Measurements from ENCODE around the gene CPNE2.

The CPNE2 gene

DNA sequence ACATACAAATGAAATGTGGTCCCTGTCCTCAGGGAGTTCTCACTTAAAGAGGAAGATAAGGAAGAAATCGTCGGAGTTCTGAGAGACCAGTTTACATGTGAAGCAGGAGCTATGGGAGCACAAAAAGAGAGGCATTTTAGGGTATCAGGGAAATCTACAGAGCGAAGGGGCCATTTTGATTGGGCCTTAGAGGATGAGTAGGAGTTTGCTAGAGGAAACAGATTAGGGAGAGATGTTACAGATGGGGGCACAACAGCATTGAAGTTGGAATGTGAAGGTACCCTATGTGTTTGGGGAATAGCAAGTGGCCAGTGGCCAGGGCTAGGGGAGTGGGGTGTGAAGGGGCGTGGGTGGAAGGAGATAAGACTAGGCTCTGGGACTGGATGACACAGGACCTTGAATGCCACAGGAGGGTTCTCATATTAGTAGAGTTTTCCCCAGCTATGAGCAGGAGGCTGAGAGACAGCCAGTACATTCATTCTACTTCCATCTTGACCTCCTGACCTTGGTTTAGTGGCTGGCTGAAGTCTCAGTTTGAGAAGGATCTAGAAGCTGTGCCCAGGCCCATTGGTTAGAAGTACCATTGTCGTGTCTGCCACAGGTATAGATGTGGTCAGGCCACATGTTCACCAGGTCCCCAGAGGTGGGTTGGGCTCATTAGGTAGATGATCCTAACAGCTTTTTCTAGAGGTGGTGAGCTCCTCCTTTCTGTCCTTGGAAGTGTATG is 34.8 kb downstream of the CPNE2 start:
- no peak for DNase-seq

DNA sequence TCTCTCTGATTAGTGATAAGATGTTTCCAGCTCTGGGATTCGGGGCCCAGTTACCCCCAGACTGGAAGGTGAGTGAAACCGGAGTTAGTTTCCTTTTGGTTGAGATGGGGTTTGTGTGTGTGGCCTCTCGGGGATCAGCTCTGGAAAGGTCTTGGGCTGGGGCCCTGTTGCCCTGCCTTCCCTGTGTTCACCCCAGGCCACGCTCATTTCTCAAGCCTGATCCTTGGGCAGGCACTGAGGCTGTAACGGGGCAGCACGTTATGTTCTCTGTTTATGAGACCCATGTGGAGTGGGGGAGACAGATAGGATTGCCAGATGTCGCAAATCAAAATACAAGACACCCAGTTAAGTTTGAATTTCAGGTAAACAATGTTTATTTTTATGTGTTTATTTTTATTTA is 35.5 kb downstream of the CPNE2 start:
- no peak for DNase-seq

DNA sequence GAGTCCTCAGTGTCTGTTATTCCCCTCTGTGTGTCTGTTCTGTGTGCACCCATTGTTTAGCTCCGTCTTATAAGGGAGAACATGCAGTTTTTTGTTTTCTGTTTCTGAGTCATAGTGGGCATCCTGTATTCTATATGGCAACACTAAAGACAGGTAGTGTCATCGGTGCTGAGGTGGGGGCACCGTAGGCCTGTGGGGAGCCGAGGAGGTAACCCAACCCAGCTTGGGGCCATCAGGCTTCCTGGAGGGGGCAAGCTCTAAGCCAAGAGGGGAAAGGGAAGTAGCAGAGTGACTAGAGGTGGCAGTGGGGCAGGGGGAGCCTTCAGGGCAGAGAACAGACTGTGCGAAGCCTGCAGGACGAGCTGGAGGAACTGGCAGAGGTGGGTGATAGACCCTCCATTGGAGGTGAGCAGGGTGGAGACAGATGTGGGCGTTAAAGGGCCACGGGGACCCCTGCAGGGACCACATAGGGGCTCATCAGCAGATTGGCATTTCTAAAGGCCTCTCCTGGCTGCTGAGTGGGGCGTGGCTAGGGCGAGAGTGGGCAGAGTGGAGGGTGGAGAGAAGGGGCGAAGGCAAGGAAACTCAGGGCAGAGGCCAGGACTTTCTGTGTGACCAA is 36.5 kb downstream of the CPNE2 start:
- no peak for DNase-seq

DNA sequence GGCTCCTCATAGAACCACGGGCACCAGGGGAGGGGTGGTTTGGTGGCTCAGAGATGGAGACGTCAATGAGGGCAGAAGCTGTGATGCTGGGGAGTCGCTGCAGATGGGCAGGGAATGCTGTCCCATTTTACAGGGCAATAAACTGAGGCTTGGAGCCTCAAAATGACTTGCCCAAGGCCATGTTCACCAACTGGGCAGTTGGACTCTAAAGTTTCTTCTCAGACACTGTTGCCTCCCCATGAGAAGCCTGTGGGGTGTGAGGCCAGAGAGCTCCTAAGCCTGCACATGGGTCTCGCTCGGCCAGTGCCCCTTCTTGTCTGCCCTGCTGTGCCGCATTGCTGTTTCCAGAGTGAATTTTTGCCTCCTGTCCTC is 38.6 kb downstream of the CPNE2 start:
- no peak for DNase-seq

DNA sequence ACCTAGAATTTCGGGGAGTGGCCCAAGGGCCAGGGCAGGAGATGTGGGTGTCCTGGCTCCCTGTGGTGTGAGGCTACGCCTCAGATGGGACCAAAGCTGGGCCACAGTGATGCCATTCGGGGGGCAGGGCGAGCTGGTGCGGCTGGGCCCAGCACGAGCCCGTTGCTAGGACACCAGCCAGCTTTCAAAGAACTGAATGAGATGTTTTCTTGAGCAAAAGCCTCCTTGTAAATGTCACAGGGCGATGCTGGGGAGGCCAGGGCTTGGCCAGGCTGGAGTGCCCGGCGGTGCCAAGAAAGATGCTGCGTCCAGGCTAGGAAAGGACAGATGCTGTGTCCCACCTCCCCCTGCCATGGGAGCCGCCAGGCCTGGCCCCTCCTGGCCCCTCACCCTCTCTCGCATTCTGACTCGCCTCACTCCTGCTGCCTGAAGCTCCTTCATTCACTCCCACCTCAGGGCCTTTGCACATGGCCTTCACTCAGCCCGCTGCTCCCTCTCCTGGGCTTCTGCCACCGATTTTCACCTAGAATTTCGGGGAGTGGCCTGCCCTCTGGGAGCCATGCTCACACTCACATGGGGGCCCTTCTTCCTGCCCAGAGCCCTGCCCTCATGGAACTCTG is 39.1 kb downstream of the CPNE2 start:
- no peak for DNase-seq

DNA sequence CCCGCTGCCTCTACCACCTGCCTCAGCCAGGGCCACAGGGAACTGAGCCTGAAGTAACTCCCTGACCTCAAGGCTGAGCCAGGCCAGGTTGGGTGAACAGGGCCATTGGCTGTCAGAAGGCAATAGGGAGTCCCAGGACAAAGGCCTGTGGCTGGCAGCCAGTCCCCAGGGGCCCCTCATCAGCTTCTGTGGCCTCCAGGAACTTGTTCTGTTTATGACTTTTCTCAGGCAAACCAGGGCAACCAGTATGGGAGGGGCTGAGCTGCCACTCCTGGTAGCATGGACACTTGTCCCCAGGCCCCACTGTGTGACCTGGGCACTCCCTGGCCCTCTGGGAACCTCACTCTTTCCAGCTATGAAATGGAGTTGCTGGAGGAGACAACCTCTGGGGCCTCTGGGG is 40.1 kb downstream of the CPNE2 start:
- no peak for DNase-seq

DNA sequence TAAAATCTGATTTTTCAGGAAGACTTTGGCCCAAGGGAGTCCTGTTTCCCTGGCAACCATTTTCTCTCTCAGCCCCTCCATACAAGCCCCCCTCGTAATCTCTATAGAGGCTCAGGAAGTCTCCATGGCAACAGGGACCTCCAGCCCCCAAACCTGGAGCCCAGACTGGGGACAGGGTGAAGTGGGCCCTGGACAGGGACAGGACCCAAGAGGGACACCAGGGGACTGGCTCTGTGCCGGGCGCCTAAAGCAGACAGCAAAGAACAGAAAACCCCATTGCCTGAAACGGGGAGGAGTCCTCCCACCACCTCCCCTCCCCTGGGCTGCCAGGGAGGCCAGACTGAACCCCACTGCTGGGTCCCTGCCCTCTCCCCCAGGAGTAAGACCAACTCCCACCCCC is 40.6 kb downstream of the CPNE2 start:
- no peak for DNase-seq

DNA sequence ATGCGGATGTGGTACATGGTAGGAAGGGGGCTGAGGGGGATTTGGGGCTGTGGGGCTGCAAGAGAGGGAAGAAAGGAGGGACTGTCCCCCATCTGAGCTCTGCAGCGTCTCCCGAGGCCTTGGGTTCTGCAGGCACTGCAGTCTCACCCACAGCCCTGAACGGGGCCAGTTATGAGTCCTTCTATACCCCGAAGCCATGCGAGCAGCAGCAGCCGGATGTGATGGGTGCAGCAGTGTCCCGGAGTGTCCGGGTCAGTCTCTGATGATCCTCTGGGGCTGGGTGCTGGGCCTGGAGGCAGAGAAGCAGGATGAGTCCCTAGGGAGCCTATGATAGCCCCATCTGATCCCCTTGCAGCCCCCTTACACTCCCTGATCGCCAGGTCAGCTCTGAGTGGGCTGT is 41.5 kb downstream of the CPNE2 start:
- no peak for DNase-seq

DNA sequence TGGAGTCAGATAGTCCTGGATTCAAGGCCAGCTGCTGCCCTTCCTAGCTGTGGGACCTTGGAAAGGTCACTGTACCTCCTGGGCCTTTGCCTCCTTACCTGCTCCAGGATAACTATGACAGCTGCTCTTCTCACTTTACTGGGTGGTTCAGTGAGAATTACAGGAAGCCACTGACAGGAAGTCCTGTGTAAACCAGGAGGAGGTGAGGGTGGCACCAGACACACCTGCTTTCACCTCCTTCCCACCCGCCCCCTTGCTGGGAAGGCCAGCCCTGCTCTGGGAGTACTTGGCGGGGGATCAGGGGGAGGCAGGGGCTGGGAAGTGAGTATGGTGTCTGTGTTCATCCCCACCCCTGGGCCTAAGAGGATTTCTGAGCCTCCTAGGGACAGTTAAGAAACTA is 42.6 kb downstream of the CPNE2 start:
- DNase-seq = no peak

DNA sequence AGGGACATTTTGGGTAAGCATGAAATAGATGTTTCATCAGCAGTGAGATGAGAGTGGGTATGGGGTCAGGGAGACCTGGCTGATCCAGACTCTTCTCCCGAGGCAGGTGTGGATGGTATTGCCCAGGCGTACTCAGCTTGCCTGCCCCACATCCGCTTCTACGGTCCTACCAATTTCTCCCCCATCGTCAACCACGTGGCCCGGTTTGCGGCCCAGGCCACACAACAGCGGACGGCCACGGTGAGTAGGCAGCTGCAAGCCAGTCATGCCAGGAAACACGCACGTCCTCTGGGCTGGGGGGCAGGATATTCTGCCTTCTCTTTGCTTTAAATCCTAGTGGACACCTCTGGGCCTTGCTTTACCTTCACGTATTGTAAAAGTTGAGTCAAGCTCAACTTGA is 44.7 kb downstream of the CPNE2 start:
- no peak for DNase-seq

DNA sequence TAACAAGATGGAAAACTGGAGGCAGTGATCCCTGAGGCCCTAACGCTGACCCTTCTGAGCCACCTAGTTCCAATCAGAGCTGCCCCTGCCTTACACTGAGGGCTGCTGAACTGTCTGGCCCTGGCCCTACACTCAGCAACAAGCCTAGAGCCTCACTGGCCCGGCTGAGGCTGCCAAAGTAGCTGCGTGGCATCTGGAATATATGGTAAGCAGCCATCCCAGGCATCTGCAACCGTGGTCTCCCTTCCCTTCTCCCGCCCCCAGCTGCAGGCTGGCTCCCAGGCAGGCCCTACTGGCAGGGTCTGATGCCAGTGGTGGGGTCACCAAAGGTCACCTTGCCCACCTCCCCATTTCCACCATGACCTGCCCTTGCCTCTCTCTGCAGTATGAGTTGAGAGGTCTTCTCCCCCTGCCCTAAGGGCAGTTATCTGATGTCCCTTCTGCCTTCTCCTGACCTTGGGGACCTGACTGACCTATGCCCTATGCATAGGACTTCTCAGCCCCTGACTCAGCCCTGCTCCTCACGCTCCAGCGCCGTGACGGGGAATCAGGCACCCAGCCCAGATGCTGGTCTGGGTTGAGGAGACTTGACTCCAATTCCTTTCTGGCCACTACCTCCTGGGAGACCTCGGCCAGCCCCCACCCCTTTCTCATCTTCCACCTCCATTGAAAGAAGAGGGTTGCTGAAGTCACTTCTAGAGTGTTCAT is 45.3 kb downstream of the CPNE2 start:
- DNase-seq = no peak

DNA sequence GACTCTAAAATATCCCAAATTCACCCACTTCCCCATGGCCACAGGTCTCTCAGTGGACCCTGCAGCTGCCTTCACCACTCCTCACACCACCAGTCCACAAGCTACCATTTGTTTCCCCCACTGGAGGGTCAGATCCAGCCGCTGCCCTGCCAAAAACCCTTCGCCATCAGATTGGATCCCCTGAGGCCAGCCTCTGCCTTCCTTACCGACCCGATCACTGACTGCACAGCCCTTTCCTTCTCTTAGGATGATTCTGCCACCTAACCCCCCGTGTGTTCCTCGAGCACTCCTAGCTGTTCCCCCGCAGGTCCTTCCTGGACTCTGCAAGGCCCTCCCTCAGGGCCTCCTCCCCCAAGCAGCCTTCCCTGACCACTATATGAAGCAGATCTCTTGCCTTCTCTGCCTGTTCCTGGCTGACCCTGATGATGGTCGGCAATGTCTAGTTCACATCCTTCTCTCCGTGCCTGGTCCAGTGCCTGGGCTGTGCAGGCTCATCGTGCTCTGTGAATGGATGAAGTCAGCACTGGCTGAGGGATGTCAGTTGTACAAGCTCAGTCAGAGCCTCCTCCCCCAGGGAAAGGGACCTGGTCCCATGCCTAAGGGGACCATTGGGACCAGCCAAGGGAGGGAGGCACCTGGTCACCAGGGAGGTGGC is 46.0 kb downstream of the CPNE2 start:
- DNase-seq = no peak

DNA sequence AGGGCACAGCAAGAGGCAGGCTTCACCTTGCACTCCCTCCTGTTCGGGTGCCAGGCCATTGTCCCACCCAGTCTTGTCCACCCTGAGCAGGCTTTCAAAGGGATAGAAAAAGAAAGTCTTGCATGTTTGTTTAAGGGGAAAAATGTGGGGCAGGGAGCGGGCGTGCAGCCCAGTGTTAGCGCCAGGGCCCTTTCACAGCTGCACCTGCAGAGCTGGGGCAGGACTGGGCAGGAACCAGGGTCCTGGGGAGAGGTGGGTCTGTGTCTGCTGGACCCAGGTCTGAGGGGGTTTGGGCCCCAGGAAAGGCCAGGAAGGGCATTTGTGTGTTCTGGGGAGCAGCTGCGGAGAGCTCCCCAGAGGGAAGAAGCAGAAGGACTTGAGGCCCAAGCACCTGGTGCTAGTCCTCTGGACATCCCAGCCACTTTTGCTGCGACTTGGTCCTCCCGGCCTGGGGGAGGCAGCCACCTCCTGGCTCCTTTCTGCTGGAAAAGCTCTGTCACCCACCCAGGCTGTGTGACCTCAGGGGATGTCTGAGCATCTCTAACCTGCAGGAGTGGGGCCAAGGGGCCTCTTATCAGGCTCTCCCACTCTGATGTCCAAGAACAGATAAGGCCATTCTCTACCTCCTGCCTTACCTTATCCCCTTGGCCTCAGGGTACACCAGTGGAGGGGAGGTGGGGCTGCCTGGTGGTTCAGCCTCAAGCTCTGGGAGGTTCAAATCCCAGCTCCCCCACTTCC is 48.7 kb downstream of the CPNE2 start:
- no peak for DNase-seq

DNA sequence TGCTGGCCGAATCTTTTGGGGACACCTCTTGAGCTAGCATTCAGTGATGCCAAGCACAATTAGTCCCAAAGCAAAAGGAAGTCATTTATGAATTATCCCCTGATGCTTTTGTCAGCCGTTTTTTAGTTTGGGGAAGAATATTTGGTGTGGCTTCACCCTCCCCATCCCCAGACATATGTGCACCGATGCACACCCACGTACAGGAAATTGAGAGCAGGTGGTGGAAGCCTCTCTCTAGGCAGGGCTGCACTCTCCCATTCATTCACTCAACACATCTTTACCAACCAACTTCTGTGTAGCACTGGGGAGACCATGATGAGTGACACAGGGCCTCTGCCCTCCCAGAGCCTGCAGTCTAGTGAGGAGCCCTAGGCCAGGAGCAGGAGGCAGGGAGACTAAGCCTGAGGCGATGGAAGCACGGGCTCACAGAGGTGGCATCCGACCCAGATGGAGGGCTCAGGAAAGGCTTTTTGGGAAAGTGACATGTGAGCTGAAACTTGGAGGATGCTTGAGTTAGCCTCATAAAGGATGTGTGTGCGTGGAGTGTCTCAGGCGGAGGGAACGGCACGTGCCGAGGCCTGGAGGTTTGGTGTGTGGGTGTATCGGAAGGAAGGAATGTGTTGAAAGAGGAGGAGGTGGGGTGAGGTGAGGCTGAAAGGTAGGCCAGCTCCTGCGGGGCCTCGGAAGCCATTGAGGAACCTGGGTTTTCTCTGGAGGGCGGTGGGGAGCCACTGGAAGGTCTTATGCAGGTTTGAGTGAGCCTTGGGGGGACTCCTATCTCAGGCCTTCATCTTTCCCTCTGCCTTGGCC is 49.6 kb downstream of the CPNE2 start:
- no peak for DNase-seq

DNA sequence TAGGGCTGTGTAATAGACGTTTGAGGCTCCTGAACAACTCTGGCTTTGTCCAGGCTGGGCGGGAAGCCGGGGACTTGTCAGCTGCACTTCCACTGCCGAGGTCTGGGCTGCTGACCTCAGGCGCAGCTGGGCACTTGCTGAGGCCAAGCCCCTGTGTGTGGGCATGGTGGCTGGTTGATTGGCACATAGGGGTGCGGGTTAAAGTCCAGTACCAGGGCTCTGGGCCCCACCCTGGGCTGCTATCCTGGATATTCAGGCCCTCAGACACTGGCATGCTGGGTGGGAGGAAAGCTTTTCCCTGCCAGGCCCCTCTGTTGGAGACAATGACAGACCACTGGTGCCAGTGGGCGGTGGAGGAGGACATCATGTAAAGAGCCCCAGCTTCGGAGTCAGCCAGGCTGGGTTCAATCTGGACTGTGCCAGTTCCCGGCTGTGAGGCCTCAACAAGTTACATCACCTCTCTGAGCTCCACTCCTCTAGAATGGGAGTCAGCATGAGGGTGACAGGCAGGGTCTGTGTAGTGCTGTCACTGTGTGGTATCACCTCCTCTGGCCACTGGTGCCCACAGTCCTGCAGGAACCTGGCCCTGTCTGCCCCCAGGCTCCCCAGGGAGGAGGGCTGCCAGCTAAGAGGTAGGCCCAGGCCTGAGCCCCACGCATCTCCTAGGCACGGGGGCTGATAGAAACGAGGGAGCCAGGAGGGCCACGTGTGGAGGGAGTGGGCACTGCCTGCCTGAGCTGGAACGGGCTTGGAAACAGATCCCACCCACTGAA is 51.0 kb downstream of the CPNE2 start:
- no peak for DNase-seq

DNA sequence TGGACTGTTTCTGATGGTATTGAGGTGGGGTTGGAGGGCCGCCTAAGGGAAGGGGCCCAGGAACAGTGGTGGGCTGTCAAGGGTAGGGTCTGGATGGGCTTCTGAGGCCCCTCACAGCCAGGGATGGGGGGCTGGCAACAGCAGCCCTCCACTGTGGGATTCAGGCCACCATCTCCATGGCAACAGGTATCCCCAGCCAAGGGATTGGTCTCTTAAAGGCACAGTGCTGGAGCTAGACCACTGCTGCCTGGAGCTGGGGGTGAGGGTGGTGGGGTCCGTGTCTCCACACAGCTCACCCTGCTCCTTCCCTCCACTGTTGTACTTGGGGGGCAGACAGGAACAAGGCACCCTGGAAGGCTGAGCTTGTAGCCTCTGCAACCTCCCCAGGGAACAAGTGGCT is 51.6 kb downstream of the CPNE2 start:
- DNase-seq = no peak

DNA sequence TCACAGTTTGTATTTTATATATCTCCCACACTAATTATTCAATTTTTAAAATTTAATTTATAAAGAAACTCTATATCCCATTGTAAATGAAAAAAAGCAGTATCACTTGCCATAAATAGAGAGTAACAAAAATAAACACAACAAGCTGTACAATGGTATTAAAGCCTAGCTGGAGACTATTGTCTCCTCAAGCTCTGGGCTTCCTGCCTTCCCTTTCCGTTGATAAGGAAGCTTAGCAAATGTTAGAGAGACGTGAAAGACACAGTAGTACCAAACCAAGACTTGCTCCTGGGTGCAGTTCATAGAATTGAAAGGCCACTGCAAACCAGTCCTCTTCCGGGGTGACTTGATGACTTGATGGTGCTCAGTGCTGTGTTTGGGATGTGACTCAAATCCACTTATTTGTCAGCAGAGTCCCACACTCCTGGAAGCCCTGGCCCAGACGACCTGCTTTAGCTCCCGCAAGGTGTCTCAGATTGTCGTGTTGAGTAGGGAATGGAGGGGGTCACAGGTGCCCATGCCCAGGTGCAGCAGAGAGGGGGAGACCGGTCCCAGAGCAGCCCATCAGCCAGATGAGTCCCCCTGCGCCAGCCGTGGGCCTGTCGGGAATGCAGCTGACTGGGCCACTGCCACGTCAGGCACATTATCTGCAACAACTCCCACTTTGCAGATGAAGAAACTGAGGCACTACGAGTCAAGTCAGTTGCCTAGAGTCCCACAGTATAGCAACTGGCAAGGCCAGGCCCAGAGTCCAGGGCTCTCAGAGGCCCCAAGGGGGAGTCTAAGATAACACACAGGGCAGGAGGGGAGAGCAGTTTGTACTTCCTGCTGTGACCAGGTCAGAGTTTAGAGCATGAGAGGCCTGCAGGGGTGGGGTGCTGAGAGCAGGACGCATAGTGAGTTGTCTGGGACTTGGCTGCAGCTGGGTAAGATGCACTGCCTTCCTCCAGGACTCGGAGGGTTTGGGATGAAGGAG is 53.0 kb downstream of the CPNE2 start:
- DNase-seq = no peak

DNA sequence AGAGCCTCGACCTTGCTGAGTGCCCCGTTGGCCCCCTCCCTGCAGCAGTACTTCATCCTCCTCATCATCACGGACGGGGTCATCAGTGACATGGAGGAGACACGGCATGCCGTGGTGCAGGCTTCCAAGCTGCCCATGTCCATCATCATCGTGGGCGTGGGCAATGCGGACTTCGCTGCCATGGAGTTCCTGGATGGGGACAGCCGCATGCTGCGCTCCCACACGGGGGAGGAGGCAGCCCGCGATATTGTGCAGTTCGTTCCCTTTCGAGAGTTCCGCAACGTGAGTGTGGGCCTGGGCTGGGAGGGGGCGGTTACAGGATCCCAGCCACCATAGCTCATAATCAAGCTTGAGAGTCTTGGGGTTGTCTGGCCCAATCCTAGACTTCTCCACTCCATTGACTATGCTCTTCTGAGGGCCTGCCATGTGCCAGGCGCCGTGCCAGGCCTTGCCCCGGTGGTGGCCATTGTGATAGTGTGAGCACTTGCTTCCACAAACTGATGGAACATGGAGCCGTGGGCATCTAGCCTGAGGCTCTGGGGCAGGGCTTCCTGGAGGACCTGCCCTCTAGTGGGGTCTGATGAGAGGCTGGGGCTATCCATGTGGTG is 53.8 kb downstream of the CPNE2 start:
- no peak for DNase-seq

DNA sequence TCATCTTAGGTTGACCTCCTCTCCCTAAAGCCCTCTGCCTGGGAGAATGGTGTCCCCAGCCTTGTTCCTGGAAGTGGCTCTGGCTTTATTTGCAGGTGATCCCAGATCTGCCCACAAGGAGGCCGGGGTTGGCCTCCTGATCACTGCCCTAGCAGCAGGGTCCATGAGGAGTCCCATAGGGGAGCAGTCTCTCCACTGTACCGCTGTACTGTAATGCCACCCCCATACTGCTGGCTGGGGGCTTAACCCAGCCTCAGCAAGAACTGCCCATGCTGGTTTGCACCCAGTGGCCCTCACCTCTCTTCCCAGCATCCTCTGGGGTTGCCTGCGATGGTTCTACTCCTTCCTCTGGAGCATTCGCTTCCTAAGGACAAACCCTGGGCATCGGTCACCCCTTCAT is 54.4 kb downstream of the CPNE2 start:
- no peak for DNase-seq
